Colon (tissue), 2 donors: Measurements from ENCODE around the gene CDH4.

Experiments used
- FAIRE-seq: peaks from 2 replicates; lab custom pipeline; 2012; peaks lifted over from hg19 to GRCh38; lab: Jason Lieb, UNC
- donor health status: control.
- donor health status: control.

Gene CDH4

GRCh38 chr20:61755971-61756845 lies 504.1 kb downstream of the CDH4 start:
- FAIRE-seq = no peak

DNA sequence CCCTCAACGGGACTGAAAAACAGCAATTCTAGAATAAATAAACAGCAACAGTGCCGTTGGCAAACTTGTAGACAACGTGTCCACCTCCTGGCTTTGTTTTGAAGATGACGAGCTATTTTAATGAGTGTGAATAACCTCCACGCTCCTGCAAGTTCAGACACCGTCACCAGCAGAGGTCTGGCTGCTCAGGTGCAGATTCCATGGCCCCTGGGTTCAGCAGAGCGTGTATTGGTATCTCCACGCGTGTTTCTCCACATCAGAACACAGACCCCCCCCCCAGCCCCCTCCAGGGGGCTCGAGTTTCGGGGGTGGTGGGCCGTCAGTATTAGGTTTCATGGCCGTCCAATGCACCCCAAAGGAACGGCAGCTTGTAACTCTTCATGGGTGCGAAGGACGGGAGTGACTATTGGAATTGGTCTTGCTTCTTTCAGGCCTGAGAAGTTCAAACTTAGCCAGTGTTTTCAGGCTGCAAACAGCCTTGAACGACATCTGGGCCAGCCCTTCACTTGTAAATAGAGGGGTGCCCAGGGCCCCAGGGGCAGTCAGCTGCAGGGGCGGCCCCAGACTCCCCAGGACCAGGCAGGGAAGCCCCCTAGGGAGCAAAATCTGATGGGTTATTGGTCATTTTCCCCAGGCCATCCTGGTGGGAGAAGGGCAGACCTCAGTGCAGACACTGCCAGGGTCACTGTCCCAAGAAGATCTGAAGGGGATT lies 505.1 kb downstream of the CDH4 start:
- FAIRE-seq = no peak

DNA sequence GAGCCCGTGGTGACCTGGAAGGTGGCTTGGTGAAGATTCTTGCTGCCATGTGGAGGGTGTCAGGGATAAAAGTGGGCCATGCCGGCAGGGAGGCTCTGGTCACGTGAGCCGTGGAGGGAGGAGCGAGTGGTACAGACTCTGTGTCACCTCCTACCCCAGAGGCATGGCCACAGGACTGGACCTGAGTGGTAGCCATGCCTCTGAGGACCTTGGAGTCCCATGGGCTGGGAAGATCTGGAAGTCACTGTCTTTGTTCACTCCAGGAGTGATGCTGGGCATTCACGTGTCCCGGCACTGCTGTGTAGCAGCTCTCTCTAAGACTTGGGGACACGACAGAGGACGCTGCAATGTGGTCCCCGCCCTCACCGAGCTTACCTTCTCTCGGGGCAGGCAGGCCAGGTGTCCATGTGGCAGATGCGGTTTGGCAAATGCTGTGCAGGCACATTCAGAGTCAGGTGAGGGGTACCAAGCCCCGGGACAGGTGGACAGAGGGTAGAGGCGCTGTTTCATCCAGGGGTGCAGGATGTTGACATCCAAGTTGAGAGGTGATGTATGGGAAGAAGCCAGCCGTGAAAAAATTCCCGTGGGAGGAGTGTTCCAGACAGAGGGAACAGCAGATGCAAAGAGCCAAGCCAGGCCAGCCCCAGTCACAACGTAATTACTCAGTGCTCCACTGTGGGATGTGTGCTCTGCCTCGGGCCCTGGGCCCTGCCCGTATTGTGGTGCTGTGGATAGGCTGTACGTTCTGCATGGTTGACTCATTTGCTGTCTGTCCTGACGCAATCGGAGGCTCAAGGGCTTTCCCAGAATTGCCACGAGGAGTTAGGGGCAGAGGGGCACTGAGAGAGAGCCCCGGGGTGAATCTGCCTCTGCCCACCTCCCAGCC lies 505.9 kb downstream of the CDH4 start:
- no peak for FAIRE-seq

- FAIRE-seq = no peak
Measured at GRCh38 chr20:61758564-61759200, 506.6 kb downstream of the CDH4 start.

DNA sequence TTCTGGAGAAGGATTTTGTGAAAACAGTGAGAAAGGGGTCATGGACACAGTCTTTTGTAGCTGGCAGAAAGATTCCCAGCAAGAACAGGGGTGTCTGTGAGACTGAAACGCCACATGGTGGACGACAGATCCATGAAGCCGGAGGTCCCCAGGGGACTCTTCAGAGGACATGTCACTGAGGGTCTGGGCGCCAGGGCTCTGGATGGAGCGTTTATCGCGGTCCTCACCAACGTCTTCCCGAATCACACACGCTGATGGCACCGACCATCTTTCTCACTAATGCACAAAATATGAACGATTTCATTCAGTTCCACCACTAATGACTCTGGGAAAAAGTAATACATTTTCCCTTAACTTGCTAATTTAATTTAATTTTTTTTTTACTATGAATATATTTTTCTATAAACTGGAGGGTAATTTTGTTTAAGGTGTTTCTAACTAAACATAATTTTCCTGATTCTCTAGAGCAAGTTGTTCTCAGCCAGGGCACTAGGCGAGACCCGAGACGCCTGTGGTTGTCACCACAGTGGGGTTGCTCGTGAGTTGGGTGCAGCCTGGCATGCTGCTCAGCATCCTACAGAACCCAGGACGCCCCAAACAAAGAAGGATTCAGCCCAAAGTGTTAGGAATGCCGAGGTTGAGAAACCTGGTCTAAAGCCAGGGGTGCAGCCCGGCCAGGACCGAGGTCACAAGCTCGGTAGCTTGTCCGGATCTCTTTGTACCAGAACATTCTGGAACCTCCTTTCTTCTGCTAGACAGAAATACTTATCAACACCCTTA lies 507.4 kb downstream of the CDH4 start:
- FAIRE-seq = no peak

DNA sequence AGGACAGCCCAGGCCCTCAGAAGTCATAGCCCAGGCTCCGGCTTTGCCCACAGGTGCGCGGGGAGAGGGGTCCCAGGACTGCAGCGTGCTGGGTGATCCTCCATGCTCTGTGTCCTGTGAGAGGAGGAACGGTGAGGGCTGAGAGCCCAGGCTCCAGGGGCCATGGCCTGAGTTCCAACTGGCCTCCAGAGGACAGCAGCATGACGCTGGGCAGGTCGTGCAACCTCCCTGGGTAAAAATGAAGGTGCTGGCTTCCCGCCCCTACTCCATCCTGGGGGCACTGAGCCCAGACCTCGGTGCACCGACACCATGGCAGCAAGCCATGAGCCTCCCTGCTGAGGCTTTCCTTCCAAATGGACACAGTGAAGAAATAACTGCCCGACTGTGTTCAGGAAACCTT lies 508.3 kb downstream of the CDH4 start:
- FAIRE-seq = no peak

DNA sequence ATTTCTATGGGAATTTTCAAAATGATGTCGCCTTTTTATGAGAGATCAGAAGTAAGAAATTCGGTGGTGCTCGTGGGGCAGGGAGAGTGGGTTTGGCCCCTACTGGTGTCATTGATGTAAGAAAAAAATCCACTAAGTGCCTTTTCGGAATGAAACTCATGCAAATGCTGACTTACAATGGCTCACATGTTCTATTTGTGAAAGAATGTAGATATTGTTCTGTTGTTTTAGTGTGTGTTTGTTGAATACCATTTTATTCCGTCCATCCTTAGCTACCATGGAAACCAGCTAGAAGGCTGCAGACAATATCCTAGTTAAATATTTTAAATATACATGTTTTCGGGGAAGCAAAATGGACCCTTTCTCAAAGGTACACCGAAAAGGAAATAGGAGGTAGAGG lies 508.7 kb downstream of the CDH4 start:
- no peak for FAIRE-seq

DNA sequence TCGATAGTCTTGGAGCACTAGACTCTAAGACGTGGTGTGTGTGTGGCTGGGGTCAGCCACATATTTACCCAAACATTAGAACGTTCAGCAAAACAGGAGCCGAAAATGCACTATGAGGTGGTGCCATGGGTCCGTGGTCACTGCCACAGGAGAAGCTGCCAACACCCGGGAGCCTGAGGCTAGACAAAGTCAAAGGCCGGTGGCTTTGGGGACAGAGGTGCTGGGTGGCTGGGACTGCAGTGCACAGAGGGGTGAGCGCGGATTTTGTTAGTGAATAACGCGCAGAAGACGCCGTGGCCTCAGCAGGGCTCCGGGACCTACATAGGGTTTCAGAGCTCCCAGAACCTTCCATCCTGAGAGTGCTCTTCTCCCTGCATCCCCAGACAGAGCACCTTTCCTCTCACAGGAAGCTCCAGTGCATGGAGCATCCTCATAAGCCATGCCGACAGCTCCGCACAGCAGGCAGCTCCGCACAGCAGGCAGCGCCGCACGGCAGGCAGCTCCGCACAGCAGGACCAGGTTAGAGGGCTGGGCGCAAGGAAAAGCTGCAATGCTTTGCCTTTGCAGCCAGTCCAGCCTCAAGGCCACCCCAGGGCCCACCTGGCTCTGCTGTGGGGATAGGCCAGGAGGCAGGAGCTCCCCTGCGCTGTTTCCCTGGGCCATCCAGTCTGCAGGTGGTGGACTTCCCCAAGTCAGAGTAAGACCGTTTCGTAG lies 509.5 kb downstream of the CDH4 start:
- FAIRE-seq = no peak

DNA sequence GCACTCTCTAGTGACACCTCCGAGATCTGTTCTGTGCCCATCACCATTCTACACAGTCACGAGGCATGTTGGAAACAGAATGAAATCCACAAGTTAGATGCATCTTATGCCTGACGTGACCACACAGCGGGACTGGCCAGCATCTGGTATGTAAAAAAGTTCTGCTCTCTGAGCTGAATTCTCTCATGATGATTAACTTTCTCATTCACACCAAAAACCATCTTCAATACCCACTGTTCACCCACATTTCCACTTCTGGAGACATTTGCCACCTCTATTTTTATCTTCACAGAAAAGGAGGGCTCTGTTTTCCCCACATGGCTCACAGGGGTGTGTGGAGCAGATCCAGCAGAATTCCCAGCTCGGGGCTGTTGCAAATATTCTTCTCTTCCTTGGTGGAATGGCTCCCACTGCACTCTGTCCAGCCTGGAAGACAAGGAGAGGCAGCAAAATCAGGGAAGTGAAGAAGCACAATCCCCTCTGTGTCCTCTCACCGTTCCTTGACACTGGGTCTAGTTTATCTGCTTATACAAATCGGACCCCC lies 510.2 kb downstream of the CDH4 start:
- no peak for FAIRE-seq

GRCh38 chr20:61762886-61763739 lies 511.1 kb downstream of the CDH4 start:
- no peak for FAIRE-seq

- no peak for FAIRE-seq
Measured at GRCh38 chr20:61763740-61764400, 511.8 kb downstream of the CDH4 start.

DNA sequence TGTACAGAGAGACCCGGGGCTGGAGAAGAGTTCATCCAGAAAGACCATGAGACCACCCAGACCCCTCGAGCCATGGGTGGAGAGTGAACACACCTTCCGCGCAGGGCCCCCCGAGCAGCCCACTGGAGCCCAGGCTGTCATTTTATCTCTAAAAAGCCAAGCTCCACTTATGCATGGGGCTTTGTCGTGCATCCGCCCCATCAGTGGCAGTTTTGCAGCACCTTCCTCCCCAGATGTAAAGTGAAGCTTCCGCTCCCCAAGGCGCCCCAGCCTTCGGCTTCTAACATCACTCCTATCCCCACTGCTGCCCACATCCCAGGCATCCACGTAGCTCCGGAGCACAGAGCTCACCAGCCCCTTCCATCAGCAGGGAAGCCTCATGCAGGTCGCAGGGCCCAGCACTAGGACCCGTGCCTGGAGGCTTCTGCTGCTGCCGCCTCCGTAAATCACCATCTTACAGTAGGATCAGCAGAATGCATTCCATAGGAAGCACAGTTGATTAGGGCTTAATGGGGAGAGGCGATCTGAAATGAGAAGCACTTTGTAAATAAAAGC lies 512.5 kb downstream of the CDH4 start:
- no peak for FAIRE-seq

DNA sequence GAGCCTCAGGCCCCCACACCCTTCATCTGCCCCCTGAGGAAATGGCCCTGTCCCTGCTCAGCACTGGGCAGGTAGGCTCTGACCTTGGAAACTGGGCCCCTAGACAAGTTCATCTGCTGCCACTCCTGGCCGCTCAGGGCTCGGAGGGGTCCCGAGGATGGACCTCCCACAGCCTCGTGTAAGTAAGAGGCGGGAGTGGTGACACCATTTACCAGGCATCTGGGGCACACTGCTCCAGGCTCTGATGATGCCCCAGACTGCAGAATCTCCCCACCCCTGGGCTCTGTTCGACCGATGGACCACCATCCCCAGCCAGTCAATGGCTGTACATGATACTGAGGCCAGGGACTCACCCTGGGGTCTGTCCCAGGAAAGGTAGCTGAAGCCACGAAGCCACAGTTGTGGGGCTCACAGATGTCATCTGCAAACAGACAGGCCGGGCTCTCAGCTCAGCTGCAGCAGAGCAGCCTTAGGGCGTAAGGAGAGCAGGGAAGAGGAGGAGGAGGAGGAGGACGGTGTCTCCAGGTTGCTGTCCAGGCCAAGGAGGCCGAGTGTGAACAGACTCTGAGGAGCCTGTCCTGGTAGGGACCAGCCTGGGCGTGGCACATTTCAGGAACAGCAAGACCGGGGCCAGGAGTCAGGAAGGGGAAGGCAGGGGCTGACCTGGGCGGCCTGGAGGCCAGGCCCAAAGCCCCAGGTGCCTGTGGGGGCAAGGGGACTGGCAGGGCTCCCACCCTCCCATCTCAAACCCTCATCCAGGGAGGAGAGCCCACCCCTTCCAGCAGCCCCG lies 513.2 kb downstream of the CDH4 start:
- FAIRE-seq = no peak

GRCh38 chr20:61765871-61766654 lies 514.0 kb downstream of the CDH4 start:
- FAIRE-seq = no peak

DNA sequence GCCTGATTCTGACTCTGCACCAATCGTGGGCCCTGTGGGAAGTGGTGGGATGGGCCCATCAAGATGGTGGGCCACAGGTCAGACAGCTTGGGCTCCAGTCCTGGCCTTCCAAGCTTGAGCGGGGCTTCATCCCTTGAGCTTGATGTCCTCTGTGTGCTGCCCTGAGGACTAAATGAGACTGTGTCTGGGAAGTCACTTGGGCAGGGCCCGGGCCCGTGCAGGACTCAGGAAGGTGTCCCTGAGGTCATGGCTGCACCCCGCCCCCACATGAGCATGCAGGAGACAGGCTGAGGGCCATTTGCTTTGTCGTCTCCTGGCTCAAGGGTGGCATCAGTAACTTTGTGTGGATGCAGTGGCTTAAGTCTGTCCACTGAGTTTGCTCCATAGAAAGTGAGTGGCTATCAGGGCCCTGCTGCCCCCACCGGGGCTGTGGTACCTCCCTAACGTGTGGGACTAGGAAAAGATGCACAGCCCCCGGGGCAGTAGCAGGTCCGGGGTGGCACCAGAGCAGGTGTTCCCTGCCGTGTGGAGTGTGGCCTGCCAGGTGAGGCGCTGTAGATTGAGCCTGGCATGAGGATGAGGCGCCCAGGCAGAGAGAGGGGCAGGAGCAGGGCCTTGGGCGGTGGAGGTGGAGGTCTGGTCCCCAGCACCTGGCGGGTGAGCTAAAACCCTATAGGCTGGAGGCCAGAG lies 515.0 kb downstream of the CDH4 start:
- FAIRE-seq = no peak
